ENCODE data around the gene FBXO33.
A peak's percentile ranks its signal among the peaks of the same experiment; 100 is the strongest.
"Not testable (repeated sequence)": the region's sequence is repeated elsewhere in the genome, so short reads cannot be mapped to it uniquely, and the experiment has no call there.

FBXO33 gene

GRCh38 chr14:39367387-39367751, 64.9 kb downstream of the FBXO33 start:
- DNase-seq (ENCODE audit: low read depth): peak; percentile 12
- H3K4me3 ChIP-seq (ENCODE audit: low read depth, low read length): no peak overlapping the region

GRCh38 chr14:39366460-39367386, 65.5 kb downstream of the FBXO33 start:
- no peak for DNase-seq (ENCODE audit: low read depth)
- no peak overlapping the region for H3K4me3 ChIP-seq (ENCODE audit: low read depth, low read length)
- TF ChIP-seq CTCF (conservative IDR thresholded peaks at IDR 0.05; ENCODE audit: low read depth, low read length): no peak

More at GRCh38 chr14:39367387-39367751, 64.9 kb downstream of the FBXO33 start:
- no peak for TF ChIP-seq CTCF (conservative IDR thresholded peaks at IDR 0.05; ENCODE audit: low read depth, low read length)

GRCh38 chr14:39365354-39365753, 66.9 kb downstream of the FBXO33 start:
- no peak overlapping the region for H3K4me3 ChIP-seq (ENCODE audit: low read depth, low read length)
- DNase-seq (ENCODE audit: low read depth): no peak
- no peak for TF ChIP-seq CTCF (conservative IDR thresholded peaks at IDR 0.05; ENCODE audit: low read depth, low read length)

- DNase-seq (ENCODE audit: low read depth): no peak
- TF ChIP-seq CTCF (conservative IDR thresholded peaks at IDR 0.05; ENCODE audit: low read depth, low read length): no peak
- H3K4me3 ChIP-seq (ENCODE audit: low read depth, low read length): no peak overlapping the region
These were observed 67.7 kb downstream of the FBXO33 start for GRCh38 chr14:39364509-39364908.

GRCh38 chr14:39361556-39361955, 70.7 kb downstream of the FBXO33 start:
- not testable (repeated sequence) for DNase-seq (ENCODE audit: low read depth)

GRCh38 chr14:39360316-39360715, 71.9 kb downstream of the FBXO33 start:
- DNase-seq (ENCODE audit: low read depth): no peak
- no peak overlapping the region for H3K4me3 ChIP-seq (ENCODE audit: low read depth, low read length)
- no peak for TF ChIP-seq CTCF (conservative IDR thresholded peaks at IDR 0.05; ENCODE audit: low read depth, low read length)

More at GRCh38 chr14:39361556-39361955, 70.7 kb downstream of the FBXO33 start:
- H3K4me3 ChIP-seq (ENCODE audit: low read depth, low read length): not testable (repeated sequence)

GRCh38 chr14:39359069-39359468, 73.2 kb downstream of the FBXO33 start:
- not testable (repeated sequence) for DNase-seq (ENCODE audit: low read depth); H3K4me3 ChIP-seq (ENCODE audit: low read depth, low read length)

GRCh38 chr14:39351708-39352107, 80.5 kb downstream of the FBXO33 start:
- TF ChIP-seq CTCF (conservative IDR thresholded peaks at IDR 0.05; ENCODE audit: low read depth, low read length): no peak
- H3K4me3 ChIP-seq (ENCODE audit: low read depth, low read length): no peak overlapping the region
- DNase-seq (ENCODE audit: low read depth): peak; percentile 81
